Measurements from ENCODE around the gene OXSM.

The OXSM gene

DNA sequence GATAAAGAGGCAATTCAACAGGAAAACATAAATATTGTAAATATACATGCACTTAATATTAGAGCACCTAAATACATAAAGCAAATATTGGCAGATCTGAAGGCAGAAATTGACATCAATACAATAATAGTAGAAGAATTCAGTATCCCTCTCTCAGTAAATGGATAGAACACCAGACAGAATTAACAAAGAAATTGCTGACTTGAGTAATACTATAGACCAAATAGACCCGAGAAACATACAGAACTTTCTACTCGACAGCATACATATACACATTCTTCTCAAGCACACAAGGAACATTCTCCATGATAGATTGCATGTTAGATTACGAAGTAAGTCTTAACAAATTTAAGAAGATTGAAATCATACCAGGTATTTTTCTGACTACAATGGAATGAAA is 50.2 kb downstream of the OXSM start:
- DNase-seq (ENCODE audit: low read depth in 1 of 2, low spot score in 1 of 2): no peak
- H3K4me3 ChIP-seq (replicated peaks; ENCODE audit: insufficient read depth, low read length): no peak overlapping the region
- no peaks in the 10 kb centered on the region for H3K27me3 ChIP-seq (ENCODE audit: insufficient read depth, poor library complexity, severe bottlenecking)
- TF ChIP-seq POLR2AphosphoS5 (IDR thresholded peaks at IDR 0.05; ENCODE audit: low read depth): no peak
- TF ChIP-seq, protein P1, sequence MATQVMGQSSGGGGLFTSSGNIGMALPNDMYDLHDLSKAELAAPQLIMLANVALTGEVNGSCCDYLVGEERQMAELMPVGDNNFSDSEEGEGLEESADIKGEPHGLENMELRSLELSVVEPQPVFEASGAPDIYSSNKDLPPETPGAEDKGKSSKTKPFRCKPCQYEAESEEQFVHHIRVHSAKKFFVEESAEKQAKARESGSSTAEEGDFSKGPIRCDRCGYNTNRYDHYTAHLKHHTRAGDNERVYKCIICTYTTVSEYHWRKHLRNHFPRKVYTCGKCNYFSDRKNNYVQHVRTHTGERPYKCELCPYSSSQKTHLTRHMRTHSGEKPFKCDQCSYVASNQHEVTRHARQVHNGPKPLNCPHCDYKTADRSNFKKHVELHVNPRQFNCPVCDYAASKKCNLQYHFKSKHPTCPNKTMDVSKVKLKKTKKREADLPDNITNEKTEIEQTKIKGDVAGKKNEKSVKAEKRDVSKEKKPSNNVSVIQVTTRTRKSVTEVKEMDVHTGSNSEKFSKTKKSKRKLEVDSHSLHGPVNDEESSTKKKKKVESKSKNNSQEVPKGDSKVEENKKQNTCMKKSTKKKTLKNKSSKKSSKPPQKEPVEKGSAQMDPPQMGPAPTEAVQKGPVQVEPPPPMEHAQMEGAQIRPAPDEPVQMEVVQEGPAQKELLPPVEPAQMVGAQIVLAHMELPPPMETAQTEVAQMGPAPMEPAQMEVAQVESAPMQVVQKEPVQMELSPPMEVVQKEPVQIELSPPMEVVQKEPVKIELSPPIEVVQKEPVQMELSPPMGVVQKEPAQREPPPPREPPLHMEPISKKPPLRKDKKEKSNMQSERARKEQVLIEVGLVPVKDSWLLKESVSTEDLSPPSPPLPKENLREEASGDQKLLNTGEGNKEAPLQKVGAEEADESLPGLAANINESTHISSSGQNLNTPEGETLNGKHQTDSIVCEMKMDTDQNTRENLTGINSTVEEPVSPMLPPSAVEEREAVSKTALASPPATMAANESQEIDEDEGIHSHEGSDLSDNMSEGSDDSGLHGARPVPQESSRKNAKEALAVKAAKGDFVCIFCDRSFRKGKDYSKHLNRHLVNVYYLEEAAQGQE (IDR thresholded peaks at IDR 0.05; ENCODE audit: insufficient replicate concordance, low read depth): no peak
- TF ChIP-seq GABPA (IDR thresholded peaks at IDR 0.05; ENCODE audit: low read depth): no peak
- TF ChIP-seq, protein P2, sequence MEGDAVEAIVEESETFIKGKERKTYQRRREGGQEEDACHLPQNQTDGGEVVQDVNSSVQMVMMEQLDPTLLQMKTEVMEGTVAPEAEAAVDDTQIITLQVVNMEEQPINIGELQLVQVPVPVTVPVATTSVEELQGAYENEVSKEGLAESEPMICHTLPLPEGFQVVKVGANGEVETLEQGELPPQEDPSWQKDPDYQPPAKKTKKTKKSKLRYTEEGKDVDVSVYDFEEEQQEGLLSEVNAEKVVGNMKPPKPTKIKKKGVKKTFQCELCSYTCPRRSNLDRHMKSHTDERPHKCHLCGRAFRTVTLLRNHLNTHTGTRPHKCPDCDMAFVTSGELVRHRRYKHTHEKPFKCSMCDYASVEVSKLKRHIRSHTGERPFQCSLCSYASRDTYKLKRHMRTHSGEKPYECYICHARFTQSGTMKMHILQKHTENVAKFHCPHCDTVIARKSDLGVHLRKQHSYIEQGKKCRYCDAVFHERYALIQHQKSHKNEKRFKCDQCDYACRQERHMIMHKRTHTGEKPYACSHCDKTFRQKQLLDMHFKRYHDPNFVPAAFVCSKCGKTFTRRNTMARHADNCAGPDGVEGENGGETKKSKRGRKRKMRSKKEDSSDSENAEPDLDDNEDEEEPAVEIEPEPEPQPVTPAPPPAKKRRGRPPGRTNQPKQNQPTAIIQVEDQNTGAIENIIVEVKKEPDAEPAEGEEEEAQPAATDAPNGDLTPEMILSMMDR (IDR thresholded peaks at IDR 0.05; ENCODE audit: insufficient read depth, low read length): no peak
- TF ChIP-seq SPI1 (IDR thresholded peaks at IDR 0.05; ENCODE audit: borderline replicate concordance, low read depth): no peak
- H3K27ac ChIP-seq (replicated peaks): no peak overlapping the region

DNA sequence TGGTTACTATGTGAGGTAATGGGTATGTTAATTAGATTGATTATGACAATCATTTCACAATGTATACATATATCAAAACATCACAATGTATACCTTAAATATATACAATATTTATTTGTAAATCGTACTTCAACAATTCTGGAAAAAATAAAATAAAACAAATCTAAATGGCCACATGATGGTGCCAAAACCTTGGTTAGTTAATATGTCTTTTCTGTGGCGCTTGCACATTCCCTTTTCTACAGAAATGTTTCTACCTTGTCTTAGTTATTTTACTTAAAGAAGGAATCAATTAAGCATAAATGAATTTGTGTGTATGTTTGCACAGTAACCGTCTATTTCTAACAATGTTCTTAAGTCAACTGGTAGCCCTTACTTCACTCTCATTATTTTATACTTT is 53.4 kb downstream of the OXSM start:
- H3K27ac ChIP-seq (replicated peaks): no peak overlapping the region
- TF ChIP-seq, protein P2 (IDR thresholded peaks at IDR 0.05; ENCODE audit: insufficient read depth, low read length): no peak
- TF ChIP-seq SPI1 (IDR thresholded peaks at IDR 0.05; ENCODE audit: borderline replicate concordance, low read depth): no peak
- H3K4me3 ChIP-seq (replicated peaks; ENCODE audit: insufficient read depth, low read length): no peak overlapping the region
- no peak for DNase-seq (ENCODE audit: low read depth in 1 of 2, low spot score in 1 of 2)
- H3K27me3 ChIP-seq (ENCODE audit: insufficient read depth, poor library complexity, severe bottlenecking): no peaks in the 10 kb centered on the region
